Lower leg skin (tissue), 3 donors: ENCODE results near the gene RARB.

Source experiments
- CTCF ChIP-seq, 3 donors: fragments of 450-650 bp; IDR thresholded peaks; one replicate each; pipeline ENCODE4 v1.5.1; 2016; ENCODE audit warnings: antibody characterized with exemption in 3 of 3, mild to moderate bottlenecking in 3 of 3, moderate library complexity in 2 of 3
- POLR2A ChIP-seq, 2 donors: fragments of 450-650 bp; IDR thresholded peaks; one replicate each; pipeline ENCODE4 v1.6.1; 2016 to 2017; ENCODE audit warnings: antibody characterized with exemption in 2 of 2, mild to moderate bottlenecking in 1 of 2, moderate library complexity in 1 of 2

DNA sequence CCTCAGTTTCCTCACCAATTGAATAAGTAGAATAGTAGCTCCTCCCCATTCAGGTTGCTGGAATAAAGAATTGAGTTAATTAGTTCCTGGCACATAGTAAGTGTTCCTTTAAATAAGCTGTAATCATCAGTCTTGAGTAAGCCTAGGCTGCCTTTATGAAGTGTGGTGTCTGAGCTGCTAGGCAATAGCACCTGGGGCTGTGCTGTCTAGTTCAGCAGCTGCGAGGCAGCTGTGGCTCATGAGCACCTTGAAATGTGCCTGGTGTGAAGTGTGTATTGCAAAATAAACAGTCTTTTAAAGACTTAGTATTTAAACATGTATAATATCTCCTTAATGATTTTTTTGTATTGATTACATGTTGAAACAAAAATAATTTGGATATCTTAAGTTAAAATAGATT, 159.0 kb downstream of the RARB start:
- no peak for TF ChIP-seq POLR2A (IDR thresholded peaks at IDR 0.05)
- no peak for TF ChIP-seq CTCF (IDR thresholded peaks at IDR 0.05)
